HG03108 (cell line): Measurements from ENCODE around the gene SNORC.

Experiments
- ATAC-seq: cut with Tn5 transposase; IDR thresholded peaks from one replicate; pipeline ENCODE4 v1.9.1; 2021; ENCODE audit warnings: moderate library complexity; ENCODE audit not compliant: unreplicated experiment

Gene SNORC

GRCh38 chr2:232925153-232925820 is 55.2 kb downstream of the SNORC start:
- no peak for ATAC-seq

- ATAC-seq: no peak
These were observed 55.7 kb downstream of the SNORC start for GRCh38 chr2:232925821-232926156.

GRCh38 chr2:232926431-232926939 is 56.4 kb downstream of the SNORC start:
- ATAC-seq: no peak

- no peak for ATAC-seq
These were observed 57.1 kb downstream of the SNORC start for GRCh38 chr2:232927032-232927792.

- no peak for ATAC-seq
These were observed 57.9 kb downstream of the SNORC start for GRCh38 chr2:232927793-232928550.
